ENCODE data around the gene SLC34A3.
A peak's percentile ranks its signal among the peaks of the same experiment; 100 is the strongest.

The SLC34A3 gene

GRCh38 chr9:137217276-137218211 lies 13.2 kb upstream of the SLC34A3 start:
- no peak for DNase-seq (ENCODE audit: low spot score)

- DNase-seq (ENCODE audit: low spot score), result no peak
Observed at GRCh38 chr9:137218212-137218753, 12.4 kb upstream of the SLC34A3 start.

DNA sequence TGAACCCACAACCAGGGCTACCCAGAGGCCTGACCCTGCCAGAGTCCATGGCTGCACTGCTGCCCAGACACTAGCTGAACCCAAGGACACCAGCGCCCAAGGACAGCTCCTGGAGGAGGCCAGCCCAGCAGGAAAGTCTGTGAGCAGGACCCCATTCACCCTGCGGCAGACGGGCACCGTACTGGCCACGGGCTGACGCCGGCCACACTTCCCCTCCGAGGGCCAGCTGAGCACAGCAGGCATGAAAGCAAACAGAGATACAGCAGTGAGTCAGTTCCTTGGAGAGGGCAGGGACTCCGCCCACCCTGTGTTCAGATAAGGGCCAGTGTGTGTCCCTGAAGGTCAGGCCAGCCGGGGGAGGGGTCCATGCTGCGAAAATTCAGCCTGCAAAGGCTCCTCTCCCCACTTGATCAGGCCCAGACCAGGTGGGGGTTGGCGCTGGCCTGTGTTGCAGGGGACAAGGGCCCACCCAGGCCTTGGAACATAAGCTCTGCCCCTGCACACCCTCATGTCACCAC lies 11.9 kb upstream of the SLC34A3 start:
- no peak for DNase-seq (ENCODE audit: low spot score)

DNA sequence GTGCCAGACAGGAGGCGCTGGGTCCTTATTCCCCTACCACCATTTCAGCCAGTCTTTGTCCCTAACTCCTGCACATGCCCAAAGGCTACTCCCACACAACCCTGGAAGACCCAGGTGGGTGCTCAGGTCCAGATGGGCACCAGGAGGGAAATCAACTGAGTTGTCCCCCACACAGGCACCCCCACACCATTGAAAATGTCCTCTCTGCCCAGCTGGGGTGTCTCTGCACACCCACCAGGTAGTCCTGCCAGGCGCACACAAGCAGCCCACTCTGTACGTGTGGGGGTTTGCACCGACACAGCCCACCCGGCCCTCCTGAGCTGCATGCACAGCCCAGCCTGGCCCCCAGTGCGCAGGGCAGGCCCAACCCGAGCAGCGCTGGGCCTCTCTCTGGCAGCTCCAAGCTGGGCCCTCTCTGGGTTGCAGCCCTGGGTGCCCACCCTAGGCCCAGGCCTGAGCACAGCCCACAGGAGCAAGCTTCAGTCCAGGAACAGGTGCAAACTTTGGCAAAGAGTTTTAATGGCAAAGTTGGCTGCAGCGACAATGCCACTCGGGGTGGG lies 10.9 kb upstream of the SLC34A3 start:
- no peak for DNase-seq (ENCODE audit: low spot score)

- no peak for DNase-seq (ENCODE audit: low spot score)
Observed at GRCh38 chr9:137220317-137221094, 10.2 kb upstream of the SLC34A3 start.

DNA sequence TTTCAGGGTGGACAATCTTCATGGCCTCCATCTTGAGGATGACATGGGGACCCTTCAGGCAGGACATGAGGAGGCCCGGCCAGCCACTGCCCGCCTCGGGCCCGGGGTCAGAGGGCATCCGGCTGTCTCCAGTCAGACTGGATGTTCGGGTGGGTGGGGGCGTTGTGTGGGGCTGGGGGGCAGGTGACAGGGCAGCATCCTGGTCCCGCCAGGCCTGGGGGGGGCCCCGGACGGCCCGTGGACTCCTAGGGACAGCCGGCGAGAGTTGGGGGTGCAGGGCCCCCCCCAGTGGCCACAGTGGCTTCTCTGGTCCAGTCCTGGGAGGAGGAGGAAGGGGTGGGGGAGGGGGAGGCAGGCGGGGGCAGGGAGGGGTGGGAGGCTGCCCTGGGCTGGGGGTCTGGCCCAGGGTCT lies 9.6 kb upstream of the SLC34A3 start:
- DNase-seq (ENCODE audit: low spot score), result no peak

- DNase-seq (ENCODE audit: low spot score), result no peak
Observed at GRCh38 chr9:137221506-137222111, 9.1 kb upstream of the SLC34A3 start.

DNA sequence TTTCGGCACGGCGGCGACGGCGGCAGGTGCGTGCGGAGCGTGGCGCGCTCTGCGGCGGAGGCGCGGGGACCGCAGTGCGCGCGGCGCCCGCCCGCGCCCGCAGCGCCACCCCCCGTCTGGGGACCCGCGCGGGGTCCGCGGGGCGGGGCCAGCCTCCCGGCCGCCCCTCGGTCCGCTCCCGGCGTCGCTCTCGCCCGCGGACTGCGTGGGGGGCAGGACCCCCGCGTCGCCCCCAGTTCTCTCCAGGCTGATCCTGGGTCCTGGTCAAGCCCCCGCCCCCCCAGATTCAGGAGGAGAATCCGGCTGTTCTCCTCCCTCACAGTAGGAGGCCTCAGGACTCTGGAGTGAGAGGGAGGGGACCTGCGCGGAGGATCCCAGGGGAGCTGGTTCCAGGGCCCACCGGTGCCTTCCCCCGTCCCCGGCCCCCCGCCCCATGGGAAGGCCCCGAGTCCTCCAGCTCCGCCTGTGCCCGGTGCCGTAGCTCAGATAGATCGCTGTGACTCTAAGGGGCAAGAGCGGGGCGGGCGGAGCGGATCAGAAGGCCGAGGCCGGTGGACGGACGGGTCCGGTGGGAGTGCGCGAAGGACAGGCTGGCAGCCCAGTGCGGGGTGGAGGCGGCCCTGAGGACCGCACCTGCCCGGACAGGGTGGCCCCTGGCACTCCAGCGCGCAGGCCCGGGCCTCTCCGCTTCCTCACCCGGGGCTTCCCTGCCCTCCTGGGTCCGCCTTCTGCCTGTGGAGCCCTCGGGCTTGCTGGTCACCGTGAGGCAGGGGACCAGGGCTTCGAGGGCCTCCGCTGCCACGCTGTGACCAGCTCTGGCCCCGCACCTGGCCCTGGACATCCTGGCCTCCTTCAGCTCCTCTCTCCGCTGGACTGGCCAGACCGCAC lies 8.3 kb upstream of the SLC34A3 start, which contains the start of gene RNF208:
RNF208 (minus strand) TSS at position 51 of the 888 bp plus-strand sequence. CDS start 1,028 bp downstream, outside the sequence.
- peak; percentile 87 for DNase-seq (ENCODE audit: low spot score)

DNA sequence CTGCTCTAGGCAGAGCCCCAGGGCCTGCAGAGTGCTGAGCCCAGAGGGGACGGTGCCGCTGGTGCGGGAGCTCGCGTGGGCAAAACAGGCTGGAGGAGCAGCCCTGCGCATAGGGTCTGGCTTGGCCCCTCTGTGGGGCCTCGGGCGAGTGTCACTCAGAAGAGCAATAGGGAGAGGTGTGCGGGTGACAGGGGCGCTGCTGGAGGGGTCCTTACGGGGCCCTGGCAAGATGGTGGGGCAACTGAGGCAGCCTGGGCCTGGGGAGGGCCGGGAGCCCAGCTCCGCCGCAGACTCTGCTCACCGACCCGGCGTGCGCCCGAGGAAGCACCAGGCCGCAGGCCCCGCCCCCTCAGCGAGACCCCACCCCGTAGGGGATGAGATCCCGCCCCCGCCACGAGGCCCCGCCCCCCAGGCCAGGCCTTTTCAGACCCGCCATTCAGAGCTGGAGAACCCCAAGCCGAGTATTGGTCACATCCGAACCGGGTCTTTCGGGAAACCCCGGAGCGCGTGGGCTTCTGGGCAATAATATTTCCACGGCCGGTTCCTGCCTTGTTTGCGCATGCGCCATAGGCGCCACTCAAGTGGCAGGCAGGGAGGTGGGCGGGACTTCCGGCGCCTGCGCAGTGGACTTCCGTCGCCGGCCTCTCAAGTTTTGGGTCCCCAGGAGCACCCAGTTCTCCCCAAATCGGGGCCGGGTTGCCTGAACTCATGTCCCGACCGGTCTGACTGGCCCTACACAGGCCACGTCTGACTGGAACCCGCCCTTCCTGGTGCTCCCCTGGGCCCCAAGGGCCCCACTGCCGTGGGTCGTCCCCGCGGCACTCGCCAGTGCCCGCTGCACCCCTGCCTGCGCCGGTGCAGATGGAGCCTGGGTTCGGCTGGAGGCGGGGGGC lies 7.4 kb upstream of the SLC34A3 start:
- DNase-seq (ENCODE audit: low spot score), result peak; percentile 96

DNA sequence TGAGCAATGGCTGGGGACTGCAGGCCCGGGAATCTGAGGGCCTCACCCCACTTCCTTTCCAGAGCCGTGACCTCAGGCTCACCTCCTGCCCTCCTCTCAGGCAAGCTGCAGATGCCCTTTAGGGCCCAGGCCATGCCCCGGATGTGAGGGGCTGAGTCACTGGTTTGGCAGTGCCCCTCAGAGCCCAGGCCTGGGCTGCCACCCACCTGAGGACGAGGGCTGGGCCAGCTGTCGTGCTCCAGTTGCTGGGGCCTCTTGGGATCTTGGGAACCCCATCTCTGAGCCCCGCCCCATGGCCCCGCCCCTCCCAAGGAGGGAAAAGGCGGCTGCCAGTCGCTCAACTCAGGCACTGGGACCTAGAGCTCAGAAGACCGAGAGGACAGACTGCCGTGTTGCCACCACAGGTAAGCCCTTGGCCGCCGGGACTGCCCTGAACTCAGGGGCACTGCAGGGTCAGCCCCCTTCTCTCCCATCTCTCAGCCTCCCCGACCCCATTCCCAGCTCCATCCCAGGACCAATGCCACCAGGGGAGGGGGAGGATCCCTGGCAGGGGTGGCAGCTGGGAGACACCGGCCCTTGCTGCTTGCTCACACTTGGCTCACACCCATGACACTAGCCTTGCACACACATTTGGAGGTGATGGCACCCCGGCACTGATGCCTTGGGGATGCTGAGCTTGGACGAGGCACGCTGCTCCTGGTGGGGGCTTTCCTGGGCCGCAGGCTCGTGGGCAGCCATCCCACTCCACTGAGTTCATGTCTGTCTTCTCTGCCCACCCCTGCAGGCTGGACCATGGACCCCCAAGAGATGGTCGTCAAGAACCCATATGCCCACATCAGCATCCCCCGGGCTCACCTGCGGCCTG lies 5.6 kb upstream of the SLC34A3 start, which contains the start of gene CYSRT1:
CYSRT1 (plus strand) TSS at position 345 of the 865 bp plus-strand sequence; CDS start at position 793, 448 bp downstream.
- no peak for DNase-seq (ENCODE audit: low spot score)

DNA sequence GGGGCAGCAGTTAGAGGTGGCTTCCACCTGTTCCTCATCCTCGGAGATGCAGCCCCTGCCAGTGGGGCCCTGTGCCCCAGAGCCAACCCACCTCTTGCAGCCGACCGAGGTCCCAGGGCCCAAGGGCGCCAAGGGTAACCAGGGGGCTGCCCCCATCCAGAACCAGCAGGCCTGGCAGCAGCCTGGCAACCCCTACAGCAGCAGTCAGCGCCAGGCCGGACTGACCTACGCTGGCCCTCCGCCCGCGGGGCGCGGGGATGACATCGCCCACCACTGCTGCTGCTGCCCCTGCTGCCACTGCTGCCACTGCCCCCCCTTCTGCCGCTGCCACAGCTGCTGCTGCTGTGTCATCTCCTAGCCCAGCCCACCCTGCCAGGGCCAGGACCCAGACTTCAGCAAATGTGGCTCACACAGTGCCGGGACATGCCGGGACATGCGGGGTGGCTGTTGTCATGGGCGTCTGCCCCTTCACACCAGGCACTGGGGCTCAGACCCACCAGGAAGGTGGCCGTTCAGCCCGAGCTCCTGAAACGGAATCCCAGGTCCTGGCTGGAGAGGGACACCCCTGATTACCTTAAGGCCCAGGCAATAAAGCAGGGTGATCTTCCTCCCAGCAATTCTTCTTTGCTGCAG lies 4.9 kb upstream of the SLC34A3 start:
- no peak for DNase-seq (ENCODE audit: low spot score)

- no peak for DNase-seq (ENCODE audit: low spot score)
Observed at GRCh38 chr9:137226338-137227053, 4.2 kb upstream of the SLC34A3 start.

GRCh38 chr9:137227054-137227852 lies 3.4 kb upstream of the SLC34A3 start, which contains the start of gene RNF224:
Gene RNF224 (plus strand): TSS chr9:137227502. CDS start chr9:137228336, 834 bp downstream.
- peak; percentile 87 for DNase-seq (ENCODE audit: low spot score)

GRCh38 chr9:137227853-137228505 lies 2.7 kb upstream of the SLC34A3 start:
- DNase-seq (ENCODE audit: low spot score), result no peak

DNA sequence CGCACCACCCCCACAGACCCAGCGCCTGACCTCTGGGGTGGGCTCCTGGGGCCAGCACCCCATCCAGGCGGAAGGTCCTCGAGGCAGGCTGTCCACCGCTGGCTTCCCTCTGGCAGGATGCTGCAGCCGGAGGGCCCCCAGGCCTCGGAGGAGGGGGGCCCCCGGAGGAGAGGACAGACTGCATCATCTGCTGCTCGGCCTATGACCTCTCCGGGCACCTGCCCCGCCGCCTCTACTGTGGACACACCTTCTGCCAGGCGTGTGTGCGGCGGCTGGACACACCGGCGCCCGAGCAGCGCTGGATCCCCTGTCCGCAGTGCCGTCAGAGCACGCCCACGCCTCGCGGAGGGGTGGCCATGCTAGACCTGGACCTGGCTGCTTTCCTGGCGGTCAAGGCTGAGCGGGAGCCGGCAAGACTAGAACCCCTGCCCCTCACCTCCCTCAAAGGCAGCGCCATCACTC lies 2.2 kb upstream of the SLC34A3 start:
- DNase-seq (ENCODE audit: low spot score), result no peak

Data from D341Med (cell line).